ENCODE measurements around the gene CD19.

The CD19 gene

DNA sequence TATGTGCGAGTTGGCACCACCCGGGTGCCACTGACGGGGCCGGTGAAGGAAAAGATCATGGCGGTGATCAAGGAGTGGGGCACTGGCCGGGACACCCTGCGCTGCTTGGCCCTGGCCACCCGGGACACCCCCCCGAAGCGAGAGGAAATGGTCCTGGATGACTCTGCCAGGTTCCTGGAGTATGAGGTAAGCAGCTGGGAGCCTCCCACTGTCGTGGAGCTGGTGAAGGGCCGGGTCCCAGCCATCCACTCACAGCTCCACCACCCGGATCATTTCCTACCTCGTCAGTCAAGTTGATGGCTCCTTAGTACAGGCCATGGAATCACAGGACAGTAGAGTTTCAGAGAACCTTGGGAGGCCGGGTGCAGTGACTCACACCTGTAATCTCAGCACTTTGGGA lies 33.5 kb upstream of the CD19 start:
- Histone ChIP-seq H3K9me3 (ENCODE audit: control insufficient read depth, insufficient read depth, low read length) (no peaks in the 10 kb centered on the region), H3K36me3 (ENCODE audit: control insufficient read depth, insufficient read depth, low read length) (no peaks in the 10 kb centered on the region), H3K4me3 (ENCODE audit: low read depth, low read length) (no peak overlapping the region), H3K4me1 (ENCODE audit: control insufficient read depth, insufficient read depth, low read length) (no peaks in the 10 kb centered on the region), H3K9ac (ENCODE audit: low read depth, low read length) (no peak overlapping the region), H3K27me3 (ENCODE audit: control insufficient read depth, insufficient read depth, low read length) (no peaks in the 10 kb centered on the region), H3K27ac (ENCODE audit: low read depth, low read length) (no peak overlapping the region)

DNA sequence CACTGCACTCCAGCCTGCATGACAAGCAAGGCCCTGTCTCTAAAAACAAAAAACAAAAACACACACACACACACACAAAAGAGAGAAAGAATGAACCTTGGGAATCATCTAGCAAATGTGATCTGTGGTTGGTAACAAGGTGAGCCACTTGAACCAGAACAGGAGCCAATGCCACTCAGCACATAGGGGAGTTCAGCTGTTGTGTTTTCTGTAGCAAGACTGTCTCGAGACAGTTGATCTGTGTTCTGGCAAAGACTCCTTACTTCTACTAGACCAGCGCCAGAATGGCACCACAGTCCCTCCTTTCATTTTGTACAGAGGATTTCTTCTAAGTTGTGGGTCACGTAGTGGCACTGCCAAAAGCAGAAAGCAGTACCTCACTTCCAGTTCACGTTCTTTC lies 32.8 kb upstream of the CD19 start:
- H3K27me3 ChIP-seq (ENCODE audit: control insufficient read depth, insufficient read depth, low read length): no peaks in the 10 kb centered on the region
- no peak overlapping the region for H3K27ac ChIP-seq (ENCODE audit: low read depth, low read length)
- no peak overlapping the region for H3K9ac ChIP-seq (ENCODE audit: low read depth, low read length)
- H3K9me3 ChIP-seq (ENCODE audit: control insufficient read depth, insufficient read depth, low read length): no peaks in the 10 kb centered on the region
- no peaks in the 10 kb centered on the region for H3K4me1 ChIP-seq (ENCODE audit: control insufficient read depth, insufficient read depth, low read length)
- H3K4me3 ChIP-seq (ENCODE audit: low read depth, low read length): no peak overlapping the region
- H3K36me3 ChIP-seq (ENCODE audit: control insufficient read depth, insufficient read depth, low read length): no peaks in the 10 kb centered on the region

DNA sequence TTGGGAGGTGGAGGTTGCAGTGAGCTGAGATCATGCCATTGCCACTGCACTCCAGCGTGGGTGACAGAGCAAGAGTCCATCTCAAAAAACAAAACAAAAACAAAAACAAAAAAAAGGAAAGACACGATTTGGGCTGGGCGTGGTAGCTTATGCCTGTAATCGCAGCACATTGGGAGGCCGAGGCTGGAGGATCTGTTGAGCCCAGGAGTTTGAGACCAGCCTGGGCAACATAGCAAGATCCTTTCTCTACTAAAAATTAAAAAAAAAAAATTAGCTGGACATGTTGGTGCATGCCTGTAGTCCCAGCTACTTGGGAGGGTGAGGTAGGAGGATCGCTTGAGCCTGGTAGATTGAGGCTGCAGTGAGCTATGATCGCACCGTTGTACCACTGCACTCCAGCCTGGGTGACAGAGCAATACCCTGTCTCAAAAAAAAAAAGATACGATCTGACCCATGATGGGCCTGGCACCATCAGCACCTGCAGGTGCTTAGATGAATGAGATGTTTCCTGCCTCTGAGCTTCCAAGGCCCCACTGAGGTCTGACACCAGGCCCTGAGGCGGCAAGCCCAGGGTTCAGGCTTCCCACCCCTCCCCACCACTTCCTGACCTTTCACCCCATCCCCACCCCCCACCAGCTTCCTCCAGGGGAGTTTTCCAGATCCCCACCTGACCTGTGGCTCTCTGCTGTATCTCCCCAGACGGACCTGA lies 31.7 kb upstream of the CD19 start:
- Histone ChIP-seq H3K27ac (ENCODE audit: low read depth, low read length) (no peak overlapping the region), H3K9ac (ENCODE audit: low read depth, low read length) (no peak overlapping the region), H3K36me3 (ENCODE audit: control insufficient read depth, insufficient read depth, low read length) (0 out of 2 replicates have a peak, but pooled peaks cover 4% of the 10 kb centered on the region), H3K27me3 (ENCODE audit: control insufficient read depth, insufficient read depth, low read length) (no peaks in the 10 kb centered on the region), H3K9me3 (ENCODE audit: control insufficient read depth, insufficient read depth, low read length) (no peaks in the 10 kb centered on the region), H3K4me3 (ENCODE audit: low read depth, low read length) (no peak overlapping the region), H3K4me1 (ENCODE audit: control insufficient read depth, insufficient read depth, low read length) (no peaks in the 10 kb centered on the region)

DNA sequence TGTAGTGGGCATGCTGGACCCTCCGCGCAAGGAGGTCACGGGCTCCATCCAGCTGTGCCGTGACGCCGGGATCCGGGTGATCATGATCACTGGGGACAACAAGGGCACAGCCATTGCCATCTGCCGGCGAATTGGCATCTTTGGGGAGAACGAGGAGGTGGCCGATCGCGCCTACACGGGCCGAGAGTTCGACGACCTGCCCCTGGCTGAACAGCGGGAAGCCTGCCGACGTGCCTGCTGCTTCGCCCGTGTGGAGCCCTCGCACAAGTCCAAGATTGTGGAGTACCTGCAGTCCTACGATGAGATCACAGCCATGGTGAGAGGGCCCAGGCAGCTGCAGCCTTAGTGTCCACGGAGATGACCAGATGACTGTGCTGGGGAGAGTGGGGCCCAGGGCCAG lies 31.2 kb upstream of the CD19 start:
- no peak overlapping the region for H3K4me3 ChIP-seq (ENCODE audit: low read depth, low read length)
- H3K27me3 ChIP-seq (ENCODE audit: control insufficient read depth, insufficient read depth, low read length): no peaks in the 10 kb centered on the region
- no peak overlapping the region for H3K27ac ChIP-seq (ENCODE audit: low read depth, low read length)
- no peaks in the 10 kb centered on the region for H3K9me3 ChIP-seq (ENCODE audit: control insufficient read depth, insufficient read depth, low read length)
- no peak overlapping the region for H3K9ac ChIP-seq (ENCODE audit: low read depth, low read length)
- H3K36me3 ChIP-seq (ENCODE audit: control insufficient read depth, insufficient read depth, low read length): 0 out of 2 replicates have a peak, but pooled peaks cover 6% of the 10 kb centered on the region
- H3K4me1 ChIP-seq (ENCODE audit: control insufficient read depth, insufficient read depth, low read length): no peaks in the 10 kb centered on the region

DNA sequence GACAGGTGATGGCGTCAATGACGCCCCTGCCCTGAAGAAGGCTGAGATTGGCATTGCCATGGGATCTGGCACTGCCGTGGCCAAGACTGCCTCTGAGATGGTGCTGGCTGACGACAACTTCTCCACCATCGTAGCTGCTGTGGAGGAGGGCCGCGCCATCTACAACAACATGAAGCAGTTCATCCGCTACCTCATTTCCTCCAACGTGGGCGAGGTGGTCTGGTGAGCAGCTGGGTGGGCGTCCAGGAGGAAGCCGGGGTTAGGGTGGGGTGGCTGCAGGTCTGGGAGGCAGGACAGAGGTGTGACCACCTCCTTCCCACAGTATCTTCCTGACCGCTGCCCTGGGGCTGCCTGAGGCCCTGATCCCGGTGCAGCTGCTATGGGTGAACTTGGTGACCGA lies 29.9 kb upstream of the CD19 start:
- Histone ChIP-seq H3K27ac (ENCODE audit: low read depth, low read length) (no peak overlapping the region), H3K9ac (ENCODE audit: low read depth, low read length) (no peak overlapping the region), H3K27me3 (ENCODE audit: control insufficient read depth, insufficient read depth, low read length) (no peaks in the 10 kb centered on the region), H3K9me3 (ENCODE audit: control insufficient read depth, insufficient read depth, low read length) (no peaks in the 10 kb centered on the region), H3K4me3 (ENCODE audit: low read depth, low read length) (no peak overlapping the region), H3K36me3 (ENCODE audit: control insufficient read depth, insufficient read depth, low read length) (0 out of 2 replicates have a peak, but pooled peaks cover 6% of the 10 kb centered on the region), H3K4me1 (ENCODE audit: control insufficient read depth, insufficient read depth, low read length) (no peaks in the 10 kb centered on the region)

DNA sequence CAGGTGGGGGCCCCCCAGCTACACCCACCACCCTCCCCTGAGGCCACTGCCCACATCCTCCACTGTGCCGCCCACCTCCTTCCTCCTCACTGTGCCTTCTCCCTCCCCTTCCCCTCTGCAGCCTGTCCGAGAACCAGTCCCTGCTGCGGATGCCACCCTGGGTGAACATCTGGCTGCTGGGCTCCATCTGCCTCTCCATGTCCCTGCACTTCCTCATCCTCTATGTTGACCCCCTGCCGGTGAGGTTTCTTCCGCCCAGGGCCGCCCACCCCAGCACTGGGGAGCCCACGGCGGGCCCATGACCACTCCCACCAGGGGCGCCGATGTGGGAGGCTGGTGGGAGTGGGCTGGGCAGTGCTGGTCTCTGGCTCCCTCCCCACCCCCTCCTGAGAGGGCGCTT lies 28.9 kb upstream of the CD19 start:
- Histone ChIP-seq H3K4me1 (ENCODE audit: control insufficient read depth, insufficient read depth, low read length) (no peaks in the 10 kb centered on the region), H3K27ac (ENCODE audit: low read depth, low read length) (no peak overlapping the region), H3K9me3 (ENCODE audit: control insufficient read depth, insufficient read depth, low read length) (no peaks in the 10 kb centered on the region), H3K36me3 (ENCODE audit: control insufficient read depth, insufficient read depth, low read length) (0 out of 2 replicates have a peak, but pooled peaks cover 6% of the 10 kb centered on the region), H3K9ac (ENCODE audit: low read depth, low read length) (no peak overlapping the region), H3K4me3 (ENCODE audit: low read depth, low read length) (no peak overlapping the region), H3K27me3 (ENCODE audit: control insufficient read depth, insufficient read depth, low read length) (no peaks in the 10 kb centered on the region)

DNA sequence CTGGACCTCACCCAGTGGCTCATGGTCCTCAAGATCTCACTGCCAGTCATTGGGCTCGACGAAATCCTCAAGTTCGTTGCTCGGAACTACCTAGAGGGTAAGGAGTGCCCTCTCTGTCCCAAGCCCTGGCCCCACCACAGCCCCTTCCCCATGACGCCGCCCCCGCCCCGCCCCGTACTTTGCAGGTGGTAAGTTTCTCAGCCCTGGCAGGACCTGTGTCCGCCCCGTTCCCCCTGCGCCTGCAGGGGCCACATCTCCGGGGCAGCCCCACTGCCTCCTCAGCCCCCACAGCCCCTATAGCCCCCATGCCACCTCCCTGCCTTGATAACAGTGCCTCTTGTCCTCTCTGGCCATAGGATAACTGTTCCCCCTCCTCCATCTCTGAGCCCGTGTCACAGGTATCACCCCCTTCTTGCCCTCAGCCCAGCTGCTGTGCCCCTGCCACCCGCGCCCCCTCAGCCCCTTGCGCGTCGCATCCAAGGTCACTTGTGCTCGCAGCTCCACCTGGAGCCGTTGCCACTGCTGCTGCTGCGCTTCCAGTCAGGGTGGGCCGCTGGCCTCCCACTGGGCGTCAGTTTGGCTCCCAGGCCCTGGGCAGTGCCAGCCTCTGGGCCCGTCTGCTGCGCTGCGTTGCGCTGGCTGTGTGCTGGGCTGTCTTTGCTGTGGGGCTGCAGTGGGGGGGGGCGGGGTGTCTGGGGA lies 28.3 kb upstream of the CD19 start:
- Histone ChIP-seq H3K4me1 (ENCODE audit: control insufficient read depth, insufficient read depth, low read length) (no peaks in the 10 kb centered on the region), H3K27ac (ENCODE audit: low read depth, low read length) (no peak overlapping the region), H3K36me3 (ENCODE audit: control insufficient read depth, insufficient read depth, low read length) (peaks cover 11% of the 10 kb centered on the region), H3K9ac (ENCODE audit: low read depth, low read length) (no peak overlapping the region), H3K4me3 (ENCODE audit: low read depth, low read length) (no peak overlapping the region), H3K9me3 (ENCODE audit: control insufficient read depth, insufficient read depth, low read length) (no peaks in the 10 kb centered on the region), H3K27me3 (ENCODE audit: control insufficient read depth, insufficient read depth, low read length) (no peaks in the 10 kb centered on the region)

DNA sequence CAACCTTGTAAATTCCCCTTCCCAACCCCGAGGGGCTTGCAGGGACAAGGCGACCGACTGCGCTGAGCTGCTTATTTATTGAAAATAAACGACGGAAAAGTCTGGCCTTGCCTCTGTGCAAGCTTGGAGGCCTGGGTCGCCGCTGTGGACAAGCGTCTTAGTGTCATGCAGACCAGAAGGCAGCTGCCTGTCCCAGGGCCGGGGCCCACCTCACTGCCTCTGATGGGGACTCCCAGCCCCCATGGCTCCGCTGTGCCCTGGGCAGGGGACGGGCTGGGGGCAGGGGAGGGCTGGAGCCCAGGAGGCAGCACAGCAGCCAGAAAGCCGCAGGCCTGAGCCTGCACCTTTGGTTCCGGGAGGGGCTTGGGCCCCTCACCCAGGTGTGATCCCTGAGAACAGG lies 27.4 kb upstream of the CD19 start:
- H3K4me3 ChIP-seq (ENCODE audit: low read depth, low read length): no peak overlapping the region
- no peak overlapping the region for H3K9ac ChIP-seq (ENCODE audit: low read depth, low read length)
- H3K27me3 ChIP-seq (ENCODE audit: control insufficient read depth, insufficient read depth, low read length): no peaks in the 10 kb centered on the region
- H3K4me1 ChIP-seq (ENCODE audit: control insufficient read depth, insufficient read depth, low read length): no peaks in the 10 kb centered on the region
- no peaks in the 10 kb centered on the region for H3K9me3 ChIP-seq (ENCODE audit: control insufficient read depth, insufficient read depth, low read length)
- no peak overlapping the region for H3K27ac ChIP-seq (ENCODE audit: low read depth, low read length)
- peaks cover 14% of the 10 kb centered on the region for H3K36me3 ChIP-seq (ENCODE audit: control insufficient read depth, insufficient read depth, low read length)

DNA sequence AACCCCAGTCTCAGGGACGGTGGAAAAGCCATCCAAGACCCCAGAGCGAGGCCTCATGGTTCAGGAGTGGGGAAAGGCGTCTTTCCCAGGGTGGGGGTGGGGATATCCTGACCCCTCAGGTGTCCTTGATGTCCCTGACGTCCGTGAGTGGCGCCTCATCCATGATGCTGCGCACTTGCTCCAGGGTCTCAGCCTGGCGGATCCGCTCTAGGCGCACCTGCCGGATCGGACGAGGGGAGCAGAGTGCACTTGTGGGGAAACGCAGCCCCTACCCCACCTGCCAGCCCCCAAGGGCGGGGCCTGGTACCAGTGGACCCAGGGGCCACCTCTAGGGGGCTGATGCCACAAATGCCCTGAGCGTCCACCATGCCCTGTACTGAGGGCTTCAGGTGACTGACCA lies 26.9 kb upstream of the CD19 start:
- Histone ChIP-seq H3K4me1 (ENCODE audit: control insufficient read depth, insufficient read depth, low read length) (no peaks in the 10 kb centered on the region), H3K9me3 (ENCODE audit: control insufficient read depth, insufficient read depth, low read length) (no peaks in the 10 kb centered on the region), H3K36me3 (ENCODE audit: control insufficient read depth, insufficient read depth, low read length) (peaks cover 14% of the 10 kb centered on the region), H3K4me3 (ENCODE audit: low read depth, low read length) (no peak overlapping the region), H3K27ac (ENCODE audit: low read depth, low read length) (no peak overlapping the region), H3K9ac (ENCODE audit: low read depth, low read length) (no peak overlapping the region), H3K27me3 (ENCODE audit: control insufficient read depth, insufficient read depth, low read length) (no peaks in the 10 kb centered on the region)

DNA sequence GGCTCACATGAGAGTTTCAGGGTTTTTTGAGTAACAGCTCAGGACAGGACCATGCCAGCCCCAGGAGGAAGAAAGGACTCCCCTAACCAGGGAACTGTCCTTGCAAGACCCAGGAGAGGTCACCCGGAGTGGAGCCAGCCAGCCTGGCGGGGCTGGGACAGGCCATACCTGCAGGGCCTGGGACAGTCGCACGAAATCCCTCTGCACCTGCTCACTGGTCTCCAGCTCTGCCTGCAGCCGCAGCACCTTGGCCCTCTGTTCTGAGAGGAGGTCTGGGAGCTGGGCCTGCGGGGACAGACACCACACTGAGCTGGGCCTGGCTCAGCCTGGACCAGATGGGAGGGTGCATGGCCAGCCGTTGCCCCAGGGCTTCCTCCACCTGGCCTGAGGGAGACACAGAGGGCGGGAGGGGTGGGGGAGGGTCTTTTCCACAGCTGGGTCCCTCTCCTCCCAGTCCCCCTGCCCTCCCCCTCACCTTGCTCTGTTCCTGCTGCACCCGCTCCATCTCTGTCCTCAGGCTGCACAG lies 26.5 kb upstream of the CD19 start:
- H3K9ac ChIP-seq (ENCODE audit: low read depth, low read length): no peak overlapping the region
- H3K9me3 ChIP-seq (ENCODE audit: control insufficient read depth, insufficient read depth, low read length): no peaks in the 10 kb centered on the region
- no peak overlapping the region for H3K4me3 ChIP-seq (ENCODE audit: low read depth, low read length)
- H3K27ac ChIP-seq (ENCODE audit: low read depth, low read length): no peak overlapping the region
- no peaks in the 10 kb centered on the region for H3K27me3 ChIP-seq (ENCODE audit: control insufficient read depth, insufficient read depth, low read length)
- peaks cover 15% of the 10 kb centered on the region for H3K36me3 ChIP-seq (ENCODE audit: control insufficient read depth, insufficient read depth, low read length)
- no peaks in the 10 kb centered on the region for H3K4me1 ChIP-seq (ENCODE audit: control insufficient read depth, insufficient read depth, low read length)

DNA sequence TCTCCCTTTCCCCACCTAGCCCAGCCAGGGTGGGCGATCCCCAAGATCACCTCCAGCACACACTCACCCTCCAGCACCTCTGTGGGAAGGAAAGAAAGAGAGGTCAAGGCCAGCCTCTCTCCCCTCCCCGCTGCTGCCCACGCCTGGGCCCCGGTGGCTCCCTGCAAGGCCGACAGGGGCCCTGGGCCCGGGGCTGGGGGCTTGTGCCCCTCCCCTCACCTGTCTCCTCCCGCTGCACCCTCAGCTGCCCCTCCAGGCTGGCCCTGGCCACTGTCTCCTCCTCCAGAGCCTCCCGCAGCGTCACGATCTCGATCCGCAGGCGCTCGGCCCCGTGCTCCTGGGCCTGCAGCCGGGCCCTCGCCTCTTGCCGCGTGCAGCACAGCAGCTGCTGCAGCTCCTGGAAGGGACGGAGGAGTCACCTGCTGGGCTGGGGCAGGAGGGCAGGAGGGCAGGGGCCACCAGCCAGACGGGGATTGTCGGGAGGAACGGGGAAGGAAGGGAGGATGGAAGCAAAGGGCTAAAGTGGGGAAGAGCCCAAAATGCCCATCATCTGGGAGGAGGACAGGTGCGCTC lies 25.9 kb upstream of the CD19 start:
- no peak overlapping the region for H3K9ac ChIP-seq (ENCODE audit: low read depth, low read length)
- no peak overlapping the region for H3K4me3 ChIP-seq (ENCODE audit: low read depth, low read length)
- peaks cover 21% of the 10 kb centered on the region for H3K36me3 ChIP-seq (ENCODE audit: control insufficient read depth, insufficient read depth, low read length)
- no peaks in the 10 kb centered on the region for H3K4me1 ChIP-seq (ENCODE audit: control insufficient read depth, insufficient read depth, low read length)
- no peaks in the 10 kb centered on the region for H3K27me3 ChIP-seq (ENCODE audit: control insufficient read depth, insufficient read depth, low read length)
- no peak overlapping the region for H3K27ac ChIP-seq (ENCODE audit: low read depth, low read length)
- H3K9me3 ChIP-seq (ENCODE audit: control insufficient read depth, insufficient read depth, low read length): no peaks in the 10 kb centered on the region

All from HUES48 (cell line).